GM19328 (cell line): Measurements from ENCODE around the gene FHIT.
A peak's percentile ranks its signal among the peaks of the same experiment; 100 is the strongest.
"Not testable (repeated sequence)": the region's sequence is repeated elsewhere in the genome, so short reads cannot be mapped to it uniquely, and the experiment has no call there.

ENCODE experiments used
- ATAC-seq: cut with Tn5 transposase; IDR thresholded peaks from one replicate; pipeline ENCODE4 v1.9.1; 2021; ENCODE audit warnings: mild to moderate bottlenecking, moderate library complexity; ENCODE audit not compliant: unreplicated experiment

The FHIT gene

DNA sequence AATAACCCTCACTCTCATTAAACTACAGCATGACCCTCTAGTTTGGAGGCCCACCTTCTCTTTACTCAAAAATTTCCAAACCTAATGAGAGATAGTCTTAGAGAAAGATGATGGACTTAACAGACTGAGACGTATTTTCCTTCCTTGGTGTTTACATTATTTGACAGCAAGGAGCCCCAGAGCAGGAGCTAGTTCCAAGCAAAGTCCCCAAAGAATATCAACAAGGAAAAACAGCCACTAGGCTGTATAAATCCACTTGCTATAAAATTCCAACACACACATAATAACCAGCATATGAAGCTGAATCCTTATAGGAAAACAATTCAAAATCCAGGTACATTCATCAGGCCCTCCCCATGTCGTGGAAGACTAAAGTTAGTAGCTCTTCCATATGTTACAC lies 660.0 kb downstream of the FHIT start:
- no peak for ATAC-seq

DNA sequence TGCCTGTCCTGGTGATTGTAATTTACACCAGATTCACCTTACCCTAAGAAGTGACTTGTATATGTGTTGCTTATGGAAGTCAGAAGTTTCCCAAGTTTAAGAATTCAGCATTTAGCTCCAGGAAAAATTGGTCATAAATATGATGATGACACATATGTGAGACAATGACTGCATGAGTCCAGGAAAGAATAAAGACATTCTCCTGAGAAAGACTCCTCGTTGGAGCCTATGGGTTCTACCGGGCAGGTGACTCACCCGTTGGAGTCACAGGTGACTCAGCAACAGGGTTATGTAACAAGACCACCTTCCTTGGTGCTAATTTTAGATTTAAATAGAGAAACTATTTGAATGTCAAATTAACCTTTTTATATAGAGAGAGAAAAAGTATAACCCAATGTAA lies 662.4 kb downstream of the FHIT start:
- no peak for ATAC-seq

DNA sequence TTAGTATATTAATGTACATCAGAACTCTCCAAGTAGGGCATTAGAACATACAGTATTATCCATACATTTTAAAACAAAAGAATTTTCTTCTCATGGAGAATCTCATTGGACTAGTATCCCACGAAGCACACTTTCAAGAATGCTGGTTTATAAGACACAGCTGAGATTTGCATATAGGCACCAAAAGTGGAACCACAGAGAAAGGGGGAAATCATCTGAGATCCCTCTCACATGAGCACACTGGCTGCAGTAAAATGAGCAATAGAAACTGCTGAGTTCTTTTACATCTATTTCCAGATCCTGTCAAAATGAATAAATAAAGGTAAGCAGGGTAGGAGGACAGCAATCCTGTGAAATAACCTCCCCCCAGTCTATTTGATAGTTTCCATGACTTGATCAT lies 665.3 kb downstream of the FHIT start:
- ATAC-seq: no peak

DNA sequence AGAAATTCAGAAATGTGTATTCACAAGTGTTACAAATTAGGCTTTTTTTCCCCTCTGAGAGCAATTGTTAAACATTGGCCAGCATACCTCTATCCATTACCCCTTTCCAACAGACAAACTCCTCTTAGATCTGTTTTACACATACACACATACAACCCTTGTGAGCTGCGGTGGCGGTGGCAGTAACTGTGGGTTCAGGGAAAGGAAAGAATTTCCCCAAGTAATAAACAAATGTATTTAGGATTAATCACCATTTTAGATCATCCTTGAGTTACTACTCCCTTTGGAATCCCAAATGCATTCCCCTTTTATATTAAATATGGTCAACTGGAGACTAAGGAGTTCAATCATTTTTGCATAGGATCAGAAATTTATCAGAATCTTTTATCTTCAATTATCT lies 667.0 kb downstream of the FHIT start:
- no peak for ATAC-seq

DNA sequence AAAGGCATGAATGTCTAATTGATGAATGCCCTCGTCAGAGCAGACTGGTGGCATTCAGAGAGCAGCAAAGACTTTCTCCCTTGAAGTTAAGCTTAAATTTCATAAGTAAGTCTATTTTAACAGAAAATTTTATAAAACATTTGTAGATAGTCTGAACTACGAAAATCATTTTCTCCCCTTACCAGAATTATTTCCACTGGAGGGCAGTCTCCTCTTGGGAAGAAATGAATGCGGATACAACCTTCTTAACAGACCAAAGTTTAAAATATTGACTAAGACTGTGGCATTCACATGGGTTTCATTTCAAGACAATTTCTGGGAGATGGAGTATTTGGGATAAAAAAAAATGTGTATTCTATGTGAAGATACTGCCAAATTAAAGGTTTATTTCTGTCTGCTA lies 669.0 kb downstream of the FHIT start:
- ATAC-seq: no peak

DNA sequence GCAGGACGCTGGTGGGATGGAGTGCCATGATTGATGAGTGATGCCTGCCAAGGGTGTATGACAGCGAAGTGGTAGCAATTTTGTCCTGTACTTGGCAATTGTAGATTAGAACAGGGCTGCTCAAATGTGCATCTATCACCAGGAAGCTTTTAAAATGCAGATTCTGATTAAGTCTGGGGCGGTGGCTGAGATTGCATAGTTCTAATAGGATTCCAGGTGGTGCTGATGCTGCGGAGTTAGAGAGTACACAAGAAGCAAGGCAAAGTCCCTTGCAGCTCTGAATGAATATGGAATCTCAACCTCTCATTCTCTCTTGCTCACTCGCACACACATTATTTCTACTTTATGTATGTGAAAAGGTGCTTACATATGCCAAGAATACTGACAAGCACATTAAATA lies 670.4 kb downstream of the FHIT start:
- ATAC-seq: no peak

DNA sequence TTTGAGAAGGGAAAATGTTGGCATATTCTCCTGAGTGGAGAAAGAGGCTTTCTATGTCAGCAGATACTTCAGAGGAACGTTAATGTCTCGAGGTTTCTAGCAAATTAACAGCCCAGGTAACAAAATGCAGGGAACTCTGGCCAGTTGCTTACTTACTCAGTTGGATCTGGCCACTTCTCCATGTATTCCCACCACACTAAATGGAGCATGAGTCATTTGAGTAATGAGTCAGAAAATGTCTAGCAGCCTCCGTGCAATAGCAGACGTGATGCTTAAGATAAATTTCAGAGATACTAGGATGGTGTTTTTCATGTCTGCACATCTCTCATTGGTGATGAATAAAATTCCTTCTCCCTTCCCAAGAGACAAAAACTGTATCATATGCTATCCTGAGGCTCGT lies 671.5 kb downstream of the FHIT start:
- no peak for ATAC-seq

DNA sequence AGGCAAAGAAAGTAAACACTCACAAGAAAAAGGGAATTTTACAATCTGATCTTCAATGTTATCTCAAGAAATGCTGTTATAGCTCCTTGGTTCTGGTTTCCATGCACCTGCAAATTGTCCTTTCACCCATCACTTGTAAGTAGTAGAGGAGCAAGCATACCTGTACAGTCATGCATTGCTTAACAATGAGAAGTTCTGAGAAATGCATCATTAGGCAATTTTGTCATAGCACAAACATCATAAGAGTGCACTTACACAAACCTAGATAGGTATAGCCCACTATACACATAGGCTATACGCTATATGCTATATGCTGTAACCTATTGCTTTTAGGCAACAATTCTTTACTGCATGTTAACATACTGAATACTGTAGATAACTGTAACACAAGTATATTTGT lies 672.3 kb downstream of the FHIT start:
- no peak for ATAC-seq

DNA sequence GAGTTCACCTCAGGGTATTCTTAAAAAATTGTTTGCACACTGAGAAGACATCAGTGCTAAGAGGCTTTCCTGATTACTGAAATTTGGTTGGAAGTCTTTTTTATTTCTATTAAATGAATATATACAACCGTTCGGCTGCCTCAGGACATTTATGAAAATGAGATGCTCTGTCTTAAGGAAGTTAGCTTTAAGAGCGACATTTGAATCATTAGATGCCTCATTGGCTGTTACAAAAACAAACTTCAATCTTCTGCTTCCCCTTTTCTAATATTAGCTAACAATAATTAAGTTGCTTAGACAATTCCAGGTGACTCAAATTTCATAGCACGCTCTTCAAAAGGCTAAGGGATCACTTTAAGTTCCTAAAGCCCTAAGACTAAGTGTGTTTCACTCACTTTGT lies 673.7 kb downstream of the FHIT start:
- no peak for ATAC-seq

DNA sequence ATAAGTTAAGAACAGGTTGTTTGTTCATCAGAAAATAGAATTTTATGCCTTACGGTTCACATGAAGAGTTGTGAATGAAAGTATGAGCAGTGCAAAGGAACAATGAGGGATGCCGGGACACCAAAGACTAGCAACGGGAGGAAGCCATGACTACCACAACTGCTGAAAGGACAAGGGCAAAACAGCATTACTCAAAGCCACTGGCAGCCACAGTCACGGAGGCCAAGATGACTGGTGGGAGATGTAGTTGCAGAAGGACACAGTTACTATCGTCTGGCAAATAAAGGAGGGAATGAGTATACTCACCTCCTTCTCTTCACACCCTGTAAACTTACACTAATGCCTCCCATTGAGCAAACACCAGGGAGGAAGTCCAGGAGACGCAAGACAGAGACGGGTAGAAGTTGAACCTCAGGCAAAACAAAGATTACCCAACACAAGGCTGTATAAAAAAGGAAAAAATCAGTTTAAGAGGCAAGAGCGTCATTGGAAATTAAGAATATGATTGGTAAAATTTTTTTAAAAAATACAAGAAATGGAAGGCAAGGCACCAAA lies 675.5 kb downstream of the FHIT start:
- ATAC-seq: no peak

DNA sequence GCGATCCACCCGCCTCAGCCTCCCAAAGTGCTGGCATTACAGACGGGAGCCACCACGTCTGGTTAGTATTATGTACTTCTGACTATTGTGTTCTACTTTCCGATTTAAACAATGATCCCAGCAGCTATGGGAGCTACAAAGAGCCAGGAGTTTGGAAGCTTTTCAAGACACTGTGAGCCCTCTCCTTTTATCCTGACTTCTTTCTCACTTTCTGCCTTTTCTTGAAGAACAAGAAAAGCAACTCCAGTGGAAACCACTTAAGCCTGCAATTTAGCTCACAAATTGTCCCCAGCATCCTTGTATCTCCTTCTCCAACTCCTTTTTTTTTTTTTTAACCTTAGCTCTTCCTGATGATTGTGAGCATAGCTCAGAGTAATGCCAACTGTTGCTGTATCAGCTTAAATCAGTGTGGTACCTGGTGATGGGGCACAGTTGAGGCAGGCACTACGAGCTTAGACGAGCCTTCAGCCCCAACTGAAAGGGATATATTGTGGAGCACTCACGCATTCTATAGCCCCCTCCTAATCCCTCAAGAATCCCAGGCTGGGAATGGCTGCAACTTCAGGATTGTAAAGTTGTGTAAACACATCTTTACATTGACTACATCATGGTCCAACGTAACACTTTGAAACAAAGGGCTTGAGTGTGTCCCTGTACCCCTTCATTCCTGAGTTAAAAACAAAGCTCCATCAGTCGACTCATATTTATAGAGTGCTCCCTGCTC lies 677.0 kb downstream of the FHIT start:
- no peak for ATAC-seq

DNA sequence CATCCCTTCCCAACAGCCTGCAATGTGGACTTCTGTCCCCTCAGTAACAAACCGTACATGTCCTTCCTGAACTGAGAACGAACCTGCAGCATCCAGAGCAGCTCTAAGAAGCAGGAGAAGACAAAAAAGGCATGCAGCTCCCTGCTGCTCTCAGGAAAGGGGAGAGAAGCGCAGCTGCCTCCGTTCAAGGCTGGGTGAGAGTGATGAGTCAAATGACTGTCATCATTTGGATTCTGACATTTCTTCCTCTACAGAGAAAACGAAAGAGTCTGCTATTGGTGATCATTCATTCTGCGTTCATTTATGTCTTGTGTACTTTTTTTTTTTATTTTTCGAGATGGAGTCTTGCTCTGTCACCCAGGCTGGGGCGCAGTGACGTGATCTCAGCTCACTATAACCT lies 677.8 kb downstream of the FHIT start:
- ATAC-seq: no peak

DNA sequence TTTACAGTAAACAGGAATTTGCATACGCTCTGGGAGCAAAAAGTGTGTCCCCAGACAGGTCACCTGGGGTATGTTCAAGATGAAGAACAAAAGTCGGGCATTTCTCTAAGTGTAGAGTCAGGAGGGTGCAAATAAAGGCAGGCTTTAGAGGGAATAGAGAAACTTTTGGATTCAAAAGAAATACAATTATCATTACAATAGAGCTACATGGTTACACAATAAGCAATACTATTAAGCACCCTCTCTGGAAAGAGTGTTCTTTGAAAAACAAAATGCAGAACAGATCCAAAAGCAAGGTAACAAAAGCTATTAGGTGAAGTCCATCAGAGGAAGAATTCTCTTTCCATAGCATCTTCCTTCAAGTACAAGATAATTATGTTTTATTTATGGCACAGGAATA lies 679.7 kb downstream of the FHIT start:
- no peak for ATAC-seq

DNA sequence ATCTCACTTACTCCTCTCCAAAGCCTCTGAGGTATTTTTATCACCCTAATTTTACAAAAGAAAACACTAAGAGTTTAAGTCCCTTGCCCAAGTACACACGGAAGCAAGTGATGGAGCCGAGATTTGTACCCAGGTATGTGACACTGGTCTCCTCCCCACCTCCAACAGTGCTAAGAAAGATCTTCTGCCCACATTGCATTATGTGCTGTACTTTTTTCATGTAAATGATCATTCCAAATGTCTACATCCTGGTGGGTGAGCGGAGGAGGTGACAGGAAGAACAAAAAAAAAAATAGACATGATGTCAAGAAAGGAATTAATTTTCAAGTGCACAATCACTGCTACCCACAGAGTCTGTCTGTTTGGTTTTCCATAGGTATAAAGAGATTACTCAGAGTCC lies 694.1 kb downstream of the FHIT start:
- no peak for ATAC-seq

DNA sequence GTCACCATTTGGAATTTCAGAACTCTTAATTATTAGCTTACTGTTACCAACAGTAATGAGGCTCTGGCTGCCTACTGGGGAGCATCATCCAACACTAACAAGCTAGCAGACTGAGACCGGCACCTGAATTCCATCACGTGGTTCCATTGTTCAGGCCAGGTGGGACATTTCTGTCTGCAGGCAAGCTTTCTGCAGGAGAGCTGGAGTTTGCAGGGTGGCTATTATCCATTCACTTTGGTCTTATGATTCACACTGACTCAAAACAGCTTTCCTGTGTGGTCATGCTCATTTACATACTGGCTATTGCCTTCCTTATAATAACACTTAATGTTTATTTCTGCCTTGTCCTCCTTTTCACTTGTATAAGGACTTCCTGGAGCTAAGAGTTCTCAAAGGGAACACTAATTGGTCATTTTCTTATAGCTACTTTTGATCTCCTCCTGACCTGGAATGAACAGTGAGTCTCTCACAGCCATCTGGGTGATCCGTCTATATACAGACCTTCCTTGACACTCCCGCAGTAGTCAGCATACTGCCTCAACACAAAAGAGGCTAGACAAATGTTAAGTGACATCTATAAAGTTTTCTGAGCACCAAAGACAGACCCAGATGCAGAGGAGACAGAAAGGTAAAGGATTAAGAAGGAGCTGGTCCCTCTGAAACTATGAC lies 695.4 kb downstream of the FHIT start:
- ATAC-seq: peak; percentile 93

DNA sequence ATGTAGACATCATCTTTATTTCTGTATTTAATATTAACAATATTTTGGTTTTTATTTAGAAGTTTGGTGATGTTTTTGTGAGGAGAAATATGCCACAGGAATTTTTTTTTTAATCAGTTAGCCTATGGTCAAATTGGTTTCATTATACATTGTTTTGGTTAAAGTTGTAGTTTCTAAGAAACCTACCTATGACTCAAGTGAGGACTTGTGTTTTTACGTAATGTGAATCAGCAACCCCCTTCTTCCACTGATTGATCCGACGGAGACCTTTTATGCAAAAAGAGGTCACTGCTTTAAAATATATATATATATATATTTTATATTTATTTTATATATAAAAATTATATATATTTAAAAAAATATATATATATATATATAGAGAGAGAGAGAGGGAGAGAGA lies 698.1 kb downstream of the FHIT start:
- ATAC-seq: no peak

DNA sequence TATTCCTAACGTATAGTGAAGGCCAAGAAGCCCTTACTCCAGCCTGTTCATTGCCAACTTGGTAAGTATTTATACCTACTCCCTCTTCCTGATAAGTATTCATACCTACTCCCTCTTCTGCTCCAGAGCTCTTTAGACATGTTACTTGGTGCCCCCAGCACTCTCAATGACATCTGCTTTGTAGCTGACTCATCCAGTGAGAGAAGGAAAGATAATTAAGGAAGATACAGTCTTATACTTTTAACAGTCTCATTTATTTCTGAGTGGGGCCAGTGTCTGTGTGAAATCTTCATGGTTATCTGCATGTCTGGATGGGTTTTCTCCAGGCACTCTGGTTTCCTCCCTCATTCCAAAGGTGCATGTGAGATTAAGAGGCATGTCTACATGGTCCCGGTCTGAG lies 698.7 kb downstream of the FHIT start:
- no peak for ATAC-seq

DNA sequence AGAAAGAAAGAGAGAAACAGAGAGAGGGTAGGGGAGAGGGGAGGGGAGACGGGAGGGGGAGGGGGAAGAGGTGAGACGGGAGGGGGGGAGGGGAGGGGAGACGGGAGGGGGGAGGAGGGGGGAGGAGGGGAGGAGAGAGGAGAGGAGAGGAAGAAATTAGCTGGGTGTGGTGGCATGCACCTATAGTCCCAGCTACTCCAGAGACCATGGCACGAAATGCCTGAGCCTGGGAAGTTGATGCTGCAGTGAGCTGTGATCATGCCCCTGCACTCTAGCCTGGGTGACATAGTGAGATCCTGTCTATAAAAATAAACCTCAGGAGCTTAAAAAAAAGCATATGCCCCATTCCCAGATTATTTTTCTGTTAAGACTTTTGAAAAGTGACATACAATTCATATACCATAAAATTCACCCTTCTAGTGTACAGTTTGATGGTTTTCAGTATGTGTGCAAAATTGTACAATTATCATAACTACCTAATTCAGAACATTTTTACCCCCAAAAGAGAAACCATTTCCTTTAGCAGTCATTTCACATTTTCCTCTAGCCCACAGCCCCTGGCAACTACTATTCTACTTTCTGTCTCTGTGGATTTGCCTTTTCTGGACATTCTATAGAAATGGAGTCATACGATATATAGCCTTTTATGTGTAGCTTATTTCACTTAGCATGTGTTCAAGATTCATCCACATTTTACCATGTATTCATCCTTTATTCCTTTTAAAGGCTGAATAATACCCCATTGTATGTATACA lies 699.6 kb downstream of the FHIT start:
- ATAC-seq: no peak

DNA sequence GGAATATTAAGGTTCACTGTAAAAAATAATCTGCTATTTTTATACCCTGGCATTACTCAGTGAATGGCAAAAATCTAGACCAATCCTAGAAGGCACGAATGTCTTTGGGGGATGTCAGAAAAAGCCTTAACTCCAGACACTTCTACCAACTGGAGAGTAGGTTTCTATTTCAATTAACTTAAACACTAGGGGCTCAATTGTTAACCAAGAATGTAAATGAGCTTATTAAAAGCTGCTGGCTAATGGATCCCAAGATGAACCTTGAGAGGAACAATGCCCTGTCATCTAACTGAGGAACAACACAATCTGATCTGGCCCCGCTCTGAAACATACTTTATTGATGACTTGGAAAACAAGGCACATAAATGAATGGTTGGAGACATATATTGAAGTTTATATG lies 701.4 kb downstream of the FHIT start:
- no peak for ATAC-seq

DNA sequence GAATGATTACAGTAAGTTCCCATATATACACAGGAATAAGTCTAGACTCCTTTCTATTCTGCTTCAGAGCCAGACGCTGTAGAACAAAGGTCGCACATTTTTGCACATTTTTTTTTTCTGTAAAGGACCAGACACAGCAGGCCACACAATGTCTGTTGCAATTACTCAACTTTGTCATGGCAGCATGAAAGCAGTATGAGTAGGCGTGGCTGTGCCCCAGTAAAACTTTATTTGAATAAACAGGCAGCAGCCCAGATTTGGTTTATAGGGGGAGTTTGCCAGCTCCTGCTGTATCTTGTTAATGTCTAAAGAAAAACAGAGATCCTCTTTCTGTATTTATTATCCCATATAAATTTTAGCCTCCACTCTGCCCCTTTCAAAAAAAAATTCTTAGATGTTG lies 708.3 kb downstream of the FHIT start:
- no peak for ATAC-seq

DNA sequence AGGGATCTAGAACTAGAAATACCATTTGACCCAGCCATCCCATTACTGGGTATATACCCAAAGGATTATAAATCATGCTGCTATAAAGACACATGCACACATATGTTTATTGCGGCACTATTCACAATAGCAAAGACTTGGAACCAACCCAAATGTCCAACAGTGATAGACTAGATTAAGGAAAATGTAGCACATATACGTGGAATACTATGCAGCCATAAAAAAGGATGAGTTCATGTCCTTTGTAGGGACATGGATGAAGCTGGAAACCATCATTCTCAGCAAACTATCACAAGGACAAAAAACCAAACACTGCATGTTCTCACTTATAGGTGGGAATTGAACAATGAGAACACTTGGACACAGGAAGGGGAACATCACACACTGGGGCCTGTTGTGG lies 711.9 kb downstream of the FHIT start:
- ATAC-seq: not testable (repeated sequence)

DNA sequence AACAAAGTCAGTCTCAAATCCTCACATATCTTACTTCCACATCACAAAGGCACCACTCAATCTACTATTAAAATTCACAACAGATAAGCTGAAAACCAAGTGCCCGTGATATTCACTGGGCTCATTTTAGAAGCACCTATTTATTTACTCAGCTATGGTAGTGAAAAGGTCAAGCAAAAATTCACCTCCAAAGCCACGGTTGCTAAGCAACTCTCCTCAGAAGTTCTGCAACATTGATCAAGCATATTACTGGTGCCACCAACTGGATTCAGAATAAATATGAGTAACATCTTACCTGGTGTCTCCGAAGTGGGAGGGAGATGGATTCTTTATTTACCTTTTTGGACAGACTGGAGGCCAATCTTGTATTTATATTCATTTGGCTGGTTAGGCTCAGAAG lies 714.8 kb downstream of the FHIT start:
- ATAC-seq: no peak
